HG02763 (cell line): Measurements from ENCODE around the gene LDLRAD2.

ENCODE experiments used
- ATAC-seq: cut with Tn5 transposase; IDR thresholded peaks from one replicate; pipeline ENCODE4 v1.9.1; 2021; ENCODE audit warnings: mild to moderate bottlenecking, moderate library complexity; ENCODE audit not compliant: unreplicated experiment

The LDLRAD2 gene

DNA sequence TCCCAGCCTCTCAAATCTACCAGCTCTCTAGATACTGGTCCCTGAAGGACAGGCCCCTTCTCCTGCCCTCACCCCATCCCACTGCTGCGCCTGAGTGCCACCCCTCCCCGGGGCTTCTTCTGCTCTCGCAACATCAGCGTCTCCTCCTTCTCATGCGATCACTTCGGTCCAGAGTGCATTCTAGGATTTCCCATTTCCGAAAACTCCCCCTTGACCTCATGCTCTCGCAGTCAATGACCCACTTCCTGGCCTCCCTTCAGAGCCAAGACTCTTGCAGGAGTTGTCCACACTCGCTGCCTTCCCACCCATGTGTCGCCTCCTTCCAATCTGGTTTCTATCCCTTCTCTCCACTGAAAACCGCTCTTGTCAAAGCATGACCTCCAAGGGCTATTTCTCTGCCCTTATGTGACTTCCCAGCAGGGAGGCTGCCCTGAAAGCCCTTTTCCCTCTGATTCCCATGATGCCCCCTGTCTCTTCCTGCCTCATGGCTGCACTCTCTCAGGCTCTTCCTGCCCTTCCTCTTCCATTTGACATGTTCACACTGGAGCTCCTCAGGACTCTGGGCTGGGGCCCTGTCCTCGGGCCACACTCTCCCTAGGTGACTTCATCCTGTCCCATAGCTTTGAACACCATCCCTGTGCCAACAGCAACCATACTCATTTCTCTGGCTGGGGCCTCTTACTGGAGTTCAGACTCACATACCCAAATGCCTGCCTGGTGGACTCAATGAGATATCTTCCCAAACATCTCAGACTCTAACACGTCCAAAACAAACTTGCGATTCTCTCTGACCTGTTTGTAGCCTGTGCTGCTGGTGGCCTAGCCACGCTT lies 46.0 kb downstream of the LDLRAD2 start:
- no peak for ATAC-seq

DNA sequence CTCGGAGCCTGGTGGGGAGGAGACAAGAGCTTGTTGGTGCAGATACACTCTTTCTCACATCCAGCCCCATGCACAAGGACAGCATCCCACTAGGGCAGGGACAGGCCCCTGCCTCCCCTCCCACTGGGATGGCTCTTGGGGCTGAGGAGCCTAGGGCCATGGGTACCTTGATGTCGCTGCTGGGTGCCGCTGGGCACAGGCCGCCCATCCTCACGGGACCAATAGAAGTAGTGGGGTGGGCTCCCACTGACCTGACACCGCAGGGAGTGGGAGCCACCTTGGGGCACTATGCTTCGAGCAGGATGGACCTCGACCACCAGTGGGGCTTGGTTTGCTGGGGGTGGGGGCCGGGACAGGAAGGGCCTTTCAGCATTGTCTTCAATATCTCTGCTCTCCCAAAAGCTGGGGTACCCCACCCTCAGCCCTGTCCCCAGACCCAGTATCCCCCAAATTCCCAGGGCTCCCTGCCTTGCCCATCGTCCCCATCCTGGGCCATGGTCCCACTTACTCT lies 47.7 kb downstream of the LDLRAD2 start:
- ATAC-seq = no peak

- no peak for ATAC-seq
Observed at GRCh38 chr1:21860971-21861370, 48.9 kb downstream of the LDLRAD2 start.

DNA sequence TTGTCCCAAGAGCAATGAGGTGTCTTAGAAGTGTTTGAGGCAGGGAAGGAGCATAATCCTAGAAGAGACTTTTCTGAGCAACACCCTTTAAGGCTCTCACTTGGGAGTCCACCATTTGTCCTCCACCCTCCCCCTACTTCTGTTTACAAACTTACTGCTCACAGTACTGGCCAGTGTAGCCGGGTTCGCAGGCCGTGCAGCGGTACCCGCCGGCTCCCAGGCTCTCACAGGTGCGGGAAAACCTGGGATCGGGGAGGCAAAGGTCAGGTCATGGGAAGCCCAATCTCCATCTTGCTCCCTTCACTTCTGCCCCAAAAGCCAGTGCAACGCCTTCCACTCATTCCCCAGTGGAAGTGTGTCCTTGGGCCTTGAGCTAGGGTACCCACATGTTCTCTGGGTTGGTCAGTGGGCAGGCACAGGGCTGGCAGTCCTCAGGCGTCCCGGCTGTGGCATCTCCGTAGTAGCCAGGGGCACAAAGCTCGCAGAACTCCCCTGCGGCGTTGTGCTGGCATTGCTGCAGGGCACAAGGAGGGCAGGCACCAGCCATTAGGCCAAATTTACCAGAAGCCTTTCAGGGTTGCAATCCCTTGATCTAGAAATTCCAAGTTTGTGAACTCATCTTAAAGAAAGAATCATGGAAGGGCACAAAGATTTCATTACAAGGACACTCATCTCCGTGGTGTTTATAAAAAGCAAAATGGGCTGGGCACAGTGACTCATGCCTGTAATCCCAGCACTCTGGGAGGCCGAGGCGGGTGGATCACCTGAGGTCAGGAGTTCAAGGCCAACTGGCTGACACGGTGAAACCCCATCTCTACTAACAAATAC lies 49.8 kb downstream of the LDLRAD2 start:
- ATAC-seq = no peak

DNA sequence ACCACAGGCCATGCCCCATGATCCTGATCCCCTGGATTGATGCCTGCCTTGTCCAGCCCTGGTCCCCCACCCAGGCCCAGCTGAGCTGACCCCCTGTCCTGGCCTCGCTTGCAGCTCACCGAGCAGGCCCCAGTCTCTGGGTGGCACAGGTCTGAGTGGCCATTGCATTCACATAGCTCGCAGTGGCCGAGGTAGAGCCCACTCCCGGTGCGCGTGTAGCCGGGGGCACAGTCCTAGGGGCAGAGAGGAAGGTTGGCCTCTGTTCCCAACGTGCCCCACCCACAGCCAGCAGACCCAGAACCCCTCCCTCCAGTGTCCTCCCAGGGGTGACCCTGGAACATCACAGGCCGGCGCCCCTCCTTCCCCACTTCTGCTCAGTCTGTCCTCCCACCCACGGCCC lies 51.9 kb downstream of the LDLRAD2 start:
- no peak for ATAC-seq

DNA sequence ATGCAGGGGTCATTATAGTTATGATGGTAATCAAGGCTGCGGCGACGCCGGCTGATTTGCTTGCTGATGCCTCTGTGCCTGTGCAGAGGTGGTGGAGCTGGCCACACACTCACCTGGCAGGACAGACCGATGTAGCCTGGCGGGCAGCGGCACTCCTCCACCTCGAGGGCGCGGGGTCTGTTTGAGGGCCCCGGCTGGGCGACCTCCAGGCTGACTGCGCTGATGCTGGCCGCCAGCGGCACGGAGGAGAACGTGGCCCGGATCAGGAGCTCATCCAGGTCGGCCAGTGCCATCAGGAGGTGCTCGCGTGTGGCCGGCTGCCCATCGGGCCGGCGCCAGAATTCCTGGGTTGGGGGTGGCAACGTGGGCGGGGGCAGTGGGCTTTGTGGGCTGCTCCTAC lies 52.7 kb downstream of the LDLRAD2 start:
- ATAC-seq = no peak

- ATAC-seq = no peak
Observed at GRCh38 chr1:21865609-21865942, 53.5 kb downstream of the LDLRAD2 start.

DNA sequence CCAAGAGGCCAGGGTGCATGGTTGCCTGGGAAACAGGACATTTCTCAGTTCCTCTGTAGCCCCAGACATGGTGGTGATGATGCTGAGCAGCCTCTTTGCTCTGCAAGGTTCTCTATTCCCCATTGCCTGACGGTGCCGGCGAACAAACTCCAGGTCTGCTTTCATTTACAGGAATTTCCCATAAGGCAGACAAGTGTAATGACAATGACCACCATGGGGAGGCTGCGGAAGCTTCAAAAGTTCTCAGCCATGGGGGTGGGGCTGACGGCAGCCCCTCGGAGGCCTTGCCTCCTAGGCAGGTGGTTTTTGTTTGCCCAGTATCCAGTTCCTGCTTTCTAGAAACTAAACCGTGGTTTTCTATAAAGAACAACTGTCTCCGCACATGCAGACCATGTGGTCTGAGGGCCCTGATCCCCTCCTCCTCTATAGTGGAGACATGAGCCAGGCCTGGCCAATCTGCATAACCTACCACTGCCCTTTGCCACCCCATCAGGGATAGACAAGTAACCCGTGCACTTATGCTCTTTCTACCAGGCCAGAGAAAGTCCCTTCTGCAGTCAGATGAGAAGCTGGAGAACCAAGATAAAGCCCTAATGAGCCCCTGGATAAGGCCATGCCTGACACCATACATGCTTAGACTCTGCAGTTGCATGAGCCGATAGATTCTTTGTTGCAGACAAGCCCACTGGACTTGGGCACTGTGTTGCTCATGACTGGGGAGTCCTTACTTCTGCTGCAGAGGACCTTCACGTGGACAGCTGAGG lies 54.1 kb downstream of the LDLRAD2 start:
- ATAC-seq = peak; percentile 63

- no peak for ATAC-seq
Observed at GRCh38 chr1:21866707-21867043, 54.6 kb downstream of the LDLRAD2 start.

- no peak for ATAC-seq
Observed at GRCh38 chr1:21867451-21867996, 55.5 kb downstream of the LDLRAD2 start.

GRCh38 chr1:21868482-21868881 lies 56.4 kb downstream of the LDLRAD2 start:
- no peak for ATAC-seq

- ATAC-seq = no peak
Observed at GRCh38 chr1:21868941-21869454, 56.9 kb downstream of the LDLRAD2 start.

- ATAC-seq = no peak
Observed at GRCh38 chr1:21869620-21870121, 57.6 kb downstream of the LDLRAD2 start.

GRCh38 chr1:21870611-21871010 lies 58.5 kb downstream of the LDLRAD2 start:
- ATAC-seq = no peak

- no peak for ATAC-seq
Observed at GRCh38 chr1:21871943-21872342, 59.9 kb downstream of the LDLRAD2 start.

DNA sequence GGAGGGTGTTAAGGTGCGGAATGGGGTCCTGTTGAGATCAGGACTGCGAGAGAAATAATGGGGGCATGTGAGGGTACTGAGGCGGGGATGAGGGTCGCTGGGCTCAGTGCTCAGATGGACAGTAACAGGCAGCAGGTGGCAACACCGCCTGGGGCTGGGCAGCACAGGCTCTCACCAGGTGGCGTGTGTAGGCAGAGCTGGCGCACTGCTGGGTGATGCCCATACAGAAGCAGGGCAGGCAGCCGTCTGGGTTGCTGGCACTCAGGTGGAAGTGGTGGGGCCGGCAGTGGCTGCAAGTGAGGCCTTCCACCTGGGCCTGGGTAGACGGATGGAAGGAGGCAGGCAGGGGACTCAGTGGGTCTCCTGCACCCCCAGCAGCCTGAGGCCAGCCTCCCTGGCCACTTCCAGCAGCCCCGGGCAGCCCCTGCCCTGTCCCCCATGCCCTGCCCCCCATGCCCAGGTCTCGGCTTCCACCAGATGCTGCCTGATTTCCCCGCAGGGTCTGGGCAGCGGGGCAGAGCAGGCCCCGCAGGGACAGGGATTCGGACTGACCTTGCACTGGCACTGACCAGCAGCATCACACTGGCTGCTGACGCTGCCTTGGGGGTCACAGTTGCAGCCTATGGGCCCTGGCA lies 60.5 kb downstream of the LDLRAD2 start:
- no peak for ATAC-seq

GRCh38 chr1:21873174-21873573 lies 61.1 kb downstream of the LDLRAD2 start:
- no peak for ATAC-seq

GRCh38 chr1:21873761-21874160 lies 61.7 kb downstream of the LDLRAD2 start:
- ATAC-seq = no peak

DNA sequence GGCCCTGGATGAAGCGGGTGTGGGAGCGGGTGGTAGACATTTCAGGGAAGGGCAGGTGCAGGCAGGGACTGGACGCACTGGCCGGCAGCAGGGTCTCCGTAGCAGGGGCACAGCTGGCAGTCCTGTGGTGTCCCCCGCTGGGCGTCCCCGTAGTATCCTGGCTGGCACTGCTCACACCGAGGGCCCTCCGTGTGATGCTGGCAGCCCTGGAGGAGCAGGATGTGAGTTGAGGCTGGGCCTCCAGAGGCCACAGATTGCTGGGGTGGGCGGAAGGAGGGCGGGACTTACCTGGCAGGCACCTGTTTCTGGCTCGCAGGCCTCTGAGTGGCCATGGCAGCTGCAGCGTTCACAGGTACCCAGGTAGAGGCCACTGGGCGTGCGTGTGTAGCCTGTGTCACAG lies 62.3 kb downstream of the LDLRAD2 start:
- no peak for ATAC-seq
